ENCODE data around the gene CRYBA1. TPM values are rescaled to one million over a fixed set of nuclear protein-coding genes. Genes with fewer than 3 reads are reported as not detected.

The CRYBA1 gene
- total and polyA plus RNA-seq, 2 of the 8 experiments (the other 6 are each of a cell fraction or from before 2014, with no cell fraction given), result not detected

DNA sequence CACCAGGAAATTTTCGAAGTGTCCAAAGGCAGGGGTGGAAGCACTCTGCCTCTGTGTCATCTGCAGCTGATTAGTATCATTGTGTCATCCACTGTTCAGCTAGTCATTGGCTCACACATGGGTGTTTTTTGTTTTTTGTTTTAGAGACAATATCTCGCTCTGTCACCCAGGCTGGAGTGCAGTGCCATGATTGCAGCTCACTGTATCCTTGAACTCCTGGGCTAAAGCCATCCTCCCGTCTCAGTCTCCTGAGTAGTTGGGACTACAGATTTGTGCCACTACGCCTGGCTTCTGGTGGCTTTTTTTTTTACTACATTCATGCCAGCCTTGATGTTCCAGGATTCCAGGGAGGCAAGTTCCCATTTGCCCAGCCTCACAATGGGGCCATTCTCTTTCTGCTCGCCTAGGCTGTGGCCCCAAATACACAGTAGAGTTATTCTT lies 34.0 kb upstream of the CRYBA1 start (continued):
- TF ChIP-seq CTCF (IDR thresholded peaks at IDR 0.05; ENCODE audit: control extremely low read depth in 1 of 3, insufficient read depth in 1 of 3, low read depth in 1 of 3, low read length in 3 of 3), result no peak
- TF ChIP-seq KDM5A (IDR thresholded peaks at IDR 0.05; ENCODE audit: low read length), result no peak
